Measurements from ENCODE around the gene ABR. TPM values are rescaled to one million over a fixed set of nuclear protein-coding genes. Genes with fewer than 3 reads are reported as not detected.

The ABR gene
- total and polyA plus RNA-seq, 2 of the 8 experiments (the other 6 are each of a cell fraction or from before 2014, with no cell fraction given): 44.8 to 47.2 TPM

DNA sequence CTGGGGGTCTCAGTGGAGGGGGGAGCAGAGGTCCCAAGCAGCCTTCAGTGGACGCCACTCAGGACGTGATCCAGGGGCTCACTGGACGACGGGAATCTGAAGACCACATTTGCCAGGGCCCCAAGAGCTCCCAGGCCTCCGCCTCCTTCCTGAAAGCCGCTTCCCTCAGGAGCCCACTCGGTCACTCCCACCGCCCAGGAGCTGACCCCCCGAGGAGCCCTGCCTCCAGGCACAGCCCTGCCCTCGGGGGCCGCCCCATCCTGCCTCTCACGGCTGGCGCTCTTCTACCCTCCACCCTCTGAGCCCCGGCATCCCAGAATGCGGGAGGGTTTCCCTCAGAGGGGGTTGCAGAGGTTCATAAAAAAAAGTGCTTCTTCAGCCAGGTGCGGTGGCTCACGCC, 158.6 kb downstream of the ABR start:
- Histone ChIP-seq H3K18ac (ENCODE audit: extremely low read depth, low read length) (no peak overlapping the region), H3K27ac (ENCODE audit: low read depth, low read length) (no peak overlapping the region), H4K8ac (ENCODE audit: extremely low read depth, insufficient read depth, low read length) (no peak overlapping the region; the same call in 1 of the 2 replicates), H3K56ac (replicated peaks; ENCODE audit: insufficient read length, low read depth, low read length) (no peak overlapping the region), H3K4me2 (ENCODE audit: insufficient read depth in 1 of 2, low read depth in 2 of 2, low read length in 2 of 2) (no peak overlapping the region), H3K4ac (replicated peaks; ENCODE audit: insufficient read length, low read depth, low read length) (no peak overlapping the region), H3K4me3 (ENCODE audit: extremely low read depth in 1 of 4, insufficient read depth in 2 of 4, low read depth in 3 of 4, low read length in 4 of 4) (no peak overlapping the region), H2BK5ac (ENCODE audit: low read depth, low read length) (no peak overlapping the region), H4K20me1 (replicated peaks in 1 of 2; ENCODE audit: control insufficient read depth in 1 of 2, insufficient read depth in 2 of 2, low read length in 2 of 2) (peaks cover 0 to 2% of the 10 kb centered on the region in 2 experiments), H3K36me3 (ENCODE audit: control insufficient read depth in 2 of 4, insufficient read depth in 4 of 4, low read length in 3 of 4) (no peaks in the 10 kb centered on the region), H2AFZ (ENCODE audit: low read length) (no peak overlapping the region), H3K9ac (replicated peaks in 1 of 4; ENCODE audit: extremely low read depth in 1 of 4, low read depth in 3 of 4, low read length in 3 of 4) (no peak overlapping the region), H3K9me3 (ENCODE audit: insufficient read depth in 2 of 2, low read depth in 1 of 2, low read length in 1 of 2) (no peaks in the 10 kb centered on the region), H3K23me2 (ENCODE audit: low read depth, low read length) (no peaks in the 10 kb centered on the region), H2BK15ac (ENCODE audit: low read length) (no peak overlapping the region), H3K79me1 (ENCODE audit: low read depth, low read length) (no peaks in the 10 kb centered on the region), H2BK120ac (replicated peaks; ENCODE audit: low read depth, low read length) (no peak overlapping the region), H4K5ac (ENCODE audit: insufficient read length, low read depth, low read length) (no peak overlapping the region), H2AK5ac (ENCODE audit: low read depth, low read length) (no peak overlapping the region), H3K14ac (ENCODE audit: insufficient read length) (no peak overlapping the region), H2BK12ac (ENCODE audit: low read depth, low read length) (peak overlapping the region; percentile 14; the same call in 1 of the 2 replicates), H3K79me2 (ENCODE audit: control insufficient read depth in 1 of 2, insufficient read depth in 2 of 2, low read length in 2 of 2) (no peaks in the 10 kb centered on the region), H3K27me3 (replicated peaks in 1 of 4; ENCODE audit: control insufficient read depth in 3 of 4, extremely low read depth in 1 of 4, insufficient read depth in 3 of 4, low read length in 3 of 4) (no peaks in the 10 kb centered on the region), H2BK20ac (ENCODE audit: low read length) (no peak overlapping the region), H3K4me1 (replicated peaks in 1 of 4; ENCODE audit: control insufficient read depth in 3 of 4, insufficient read depth in 4 of 4, low read length in 3 of 4) (no peaks in the 10 kb centered on the region), H3K23ac (ENCODE audit: insufficient read length) (no peak overlapping the region), H4K91ac (replicated peaks; ENCODE audit: insufficient read length, low read length) (no peak overlapping the region)
- POLR2A ChIA-PET (ENCODE audit: partially characterized antibody): interaction anchor here (1.5 kb wide), 1 partner anchor 17 kb away, joined by 3 read pairs; no protein-coding TSS in a partner anchor
- DNase-seq (ENCODE audit: low read depth in 1 of 2, low spot score in 2 of 2) (no peak), FAIRE-seq (no peak)
- CTCF ChIA-PET (ENCODE audit: partially characterized antibody): interaction anchor here (0.5 to 1.0 kb wide), 3 partner anchors 23 to 150 kb away, joined by 3 to 6 read pairs (median 5); no protein-coding TSS in a partner anchor
- WGBS, 2 experiments (ENCODE audit: extremely low coverage in 1 of 2, insufficient coverage in 1 of 2, insufficient read length in 1 of 2, insufficient replicate concordance in 2 of 2, low coverage in 1 of 2, low lambda C conversion rate in 2 of 2, missing lambda C conversion rate in 1 of 2): 93% methylated on average over 13 of the region's 17 CpGs; no CpG with 5 or more reads in 1 of the 2 experiments
- TF ChIP-seq GABPA (IDR thresholded peaks at IDR 0.05; ENCODE audit: borderline replicate concordance, insufficient read depth, low read length): no peak
- TF ChIP-seq BRCA1 (IDR thresholded peaks at IDR 0.05; ENCODE audit: low read depth, low read length): no peak
- TF ChIP-seq SUZ12 (IDR thresholded peaks at IDR 0.05; ENCODE audit: low read length): no peak
- TF ChIP-seq TCF12 (IDR thresholded peaks at IDR 0.05; ENCODE audit: low read depth, low read length): no peak
- TF ChIP-seq EZH2 (IDR thresholded peaks at IDR 0.05; ENCODE audit: low read depth, low read length, severe bottlenecking): no peak
